ENCODE data around the gene FBXL17. TPM values are rescaled to one million over a fixed set of nuclear protein-coding genes. Genes with fewer than 3 reads are reported as not detected.

FBXL17 gene
- total RNA-seq, 1 donor from 2014 or later: 17.6 TPM

GRCh38 chr5:108143581-108143980, 238.3 kb downstream of the FBXL17 start:
- Mint-ChIP-seq H3K27me3 (ENCODE audit: unreplicated experiment) (no peaks in the 10 kb centered on the region), H3K4me3 (ENCODE audit: unreplicated experiment) (no peak overlapping the region), H3K4me1 (ENCODE audit: unreplicated experiment) (peaks cover 9% of the 10 kb centered on the region), H3K9me3 (ENCODE audit: unreplicated experiment) (no peaks in the 10 kb centered on the region), H3K36me3 (ENCODE audit: unreplicated experiment) (no peaks in the 10 kb centered on the region), H3K27ac (ENCODE audit: unreplicated experiment) (no peak overlapping the region)
- TF ChIP-seq CTCF (IDR thresholded peaks at IDR 0.05): no peak
- DNase-seq (ENCODE audit: extremely low spot score, unreplicated experiment): no peak

GRCh38 chr5:108141676-108142075, 240.2 kb downstream of the FBXL17 start:
- Mint-ChIP-seq H3K27ac (ENCODE audit: unreplicated experiment) (no peak overlapping the region), H3K36me3 (ENCODE audit: unreplicated experiment) (no peaks in the 10 kb centered on the region), H3K4me3 (ENCODE audit: unreplicated experiment) (no peak overlapping the region), H3K9me3 (ENCODE audit: unreplicated experiment) (no peaks in the 10 kb centered on the region), H3K27me3 (ENCODE audit: unreplicated experiment) (no peaks in the 10 kb centered on the region), H3K4me1 (ENCODE audit: unreplicated experiment) (peaks cover 9% of the 10 kb centered on the region)
- no peak for DNase-seq (ENCODE audit: extremely low spot score, unreplicated experiment)
- no peak for TF ChIP-seq CTCF (IDR thresholded peaks at IDR 0.05)

- Mint-ChIP-seq H3K4me3 (ENCODE audit: unreplicated experiment) (no peak overlapping the region), H3K4me1 (ENCODE audit: unreplicated experiment) (no peaks in the 10 kb centered on the region), H3K36me3 (ENCODE audit: unreplicated experiment) (no peaks in the 10 kb centered on the region), H3K9me3 (ENCODE audit: unreplicated experiment) (no peaks in the 10 kb centered on the region), H3K27me3 (ENCODE audit: unreplicated experiment) (no peaks in the 10 kb centered on the region), H3K27ac (ENCODE audit: unreplicated experiment) (no peak overlapping the region)
- DNase-seq (ENCODE audit: extremely low spot score, unreplicated experiment): no peak
- TF ChIP-seq CTCF (IDR thresholded peaks at IDR 0.05): no peak
Observed at GRCh38 chr5:108136493-108136892, 245.4 kb downstream of the FBXL17 start.

- Mint-ChIP-seq H3K36me3 (ENCODE audit: unreplicated experiment) (no peaks in the 10 kb centered on the region), H3K27ac (ENCODE audit: unreplicated experiment) (no peak overlapping the region), H3K27me3 (ENCODE audit: unreplicated experiment) (no peaks in the 10 kb centered on the region), H3K4me1 (ENCODE audit: unreplicated experiment) (no peaks in the 10 kb centered on the region), H3K9me3 (ENCODE audit: unreplicated experiment) (peaks cover 4% of the 10 kb centered on the region), H3K4me3 (ENCODE audit: unreplicated experiment) (no peak overlapping the region)
- no peak for TF ChIP-seq CTCF (IDR thresholded peaks at IDR 0.05)
- no peak for DNase-seq (ENCODE audit: extremely low spot score, unreplicated experiment)
Observed at GRCh38 chr5:108129129-108129528, 252.8 kb downstream of the FBXL17 start.

GRCh38 chr5:108125771-108126511, 256.0 kb downstream of the FBXL17 start:
- no peak overlapping the region for H3K4me3 Mint-ChIP-seq (ENCODE audit: unreplicated experiment)
- H3K36me3 Mint-ChIP-seq (ENCODE audit: unreplicated experiment): no peaks in the 10 kb centered on the region
- no peaks in the 10 kb centered on the region for H3K27me3 Mint-ChIP-seq (ENCODE audit: unreplicated experiment)
- peaks cover 4% of the 10 kb centered on the region for H3K9me3 Mint-ChIP-seq (ENCODE audit: unreplicated experiment)
- no peak overlapping the region for H3K27ac Mint-ChIP-seq (ENCODE audit: unreplicated experiment)
- TF ChIP-seq CTCF (IDR thresholded peaks at IDR 0.05): no peak
- H3K4me1 Mint-ChIP-seq (ENCODE audit: unreplicated experiment): peaks cover 3% of the 10 kb centered on the region
- DNase-seq (ENCODE audit: extremely low spot score, unreplicated experiment): no peak

Measured in osteocyte (in vitro differentiated cells).